GM21526 (cell line): ENCODE results near the gene GNB4.

Experiments used
- ATAC-seq: cut with Tn5 transposase; IDR thresholded peaks from one replicate; pipeline ENCODE4 v1.9.1; 2021; ENCODE audit warnings: moderate library complexity; ENCODE audit not compliant: unreplicated experiment, low FRiP score

The GNB4 gene

DNA sequence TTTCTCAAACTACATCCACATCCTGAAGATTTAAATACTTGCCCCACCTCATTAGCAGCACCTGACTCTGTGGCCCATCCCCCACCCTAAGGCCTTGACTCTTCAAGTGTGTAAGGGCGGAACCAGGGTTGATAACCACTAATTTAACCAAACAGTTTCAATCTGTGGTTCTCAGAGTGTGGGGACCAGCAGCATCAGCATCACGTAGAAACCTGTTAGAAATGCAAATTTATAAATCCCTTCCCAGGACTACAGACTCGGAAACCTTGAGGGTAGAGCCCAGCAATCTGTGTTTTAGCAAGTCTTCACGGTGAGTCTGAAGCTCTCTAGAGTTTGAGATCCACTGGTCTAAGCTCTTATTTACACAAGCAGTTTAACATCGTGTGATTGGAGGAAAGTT is 12.4 kb downstream of the GNB4 start:
- peak; percentile 91 for ATAC-seq

GRCh38 chr3:179436517-179436916 is 14.8 kb downstream of the GNB4 start:
- no peak for ATAC-seq

DNA sequence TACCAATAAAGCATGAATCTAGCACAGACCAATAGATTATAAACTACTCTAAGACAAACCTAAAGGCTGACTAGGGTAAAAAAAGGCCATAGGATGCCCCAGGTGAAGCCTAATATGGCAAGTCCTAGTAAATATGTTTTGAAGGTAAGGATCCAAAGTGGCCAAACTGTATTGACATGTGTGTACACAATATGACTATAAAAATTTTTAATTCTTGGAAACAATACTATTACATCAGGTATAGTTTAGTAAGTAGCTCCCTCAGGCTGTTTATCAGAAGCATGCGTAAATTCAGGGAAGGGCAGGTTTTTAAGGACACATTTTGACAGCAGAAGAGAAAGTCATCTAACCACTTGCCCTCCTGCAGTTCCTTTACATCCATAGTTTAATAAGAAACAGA is 18.8 kb downstream of the GNB4 start:
- ATAC-seq = peak; percentile 9

DNA sequence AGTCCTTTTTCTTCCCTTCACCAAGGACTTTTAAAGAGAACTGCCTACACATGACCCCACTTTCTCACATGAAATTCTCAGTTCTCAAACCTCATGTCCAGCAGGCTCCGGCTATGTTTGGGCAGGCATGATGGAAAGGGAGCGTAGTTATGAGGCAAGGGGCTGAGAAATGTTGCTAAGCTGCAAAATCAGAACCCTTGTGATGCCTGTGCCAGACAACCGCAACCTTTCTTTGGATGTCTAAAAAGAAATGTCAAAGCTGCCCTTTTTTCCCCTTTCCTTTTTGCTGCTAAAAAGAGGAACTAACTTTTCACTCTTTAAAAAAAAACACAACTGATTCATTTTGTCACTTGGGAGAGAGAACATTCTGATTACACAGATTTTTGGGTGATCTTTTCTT is 19.2 kb downstream of the GNB4 start:
- peak; percentile 60 for ATAC-seq

- ATAC-seq = no peak
These were observed 20.9 kb downstream of the GNB4 start for GRCh38 chr3:179430277-179430870.

DNA sequence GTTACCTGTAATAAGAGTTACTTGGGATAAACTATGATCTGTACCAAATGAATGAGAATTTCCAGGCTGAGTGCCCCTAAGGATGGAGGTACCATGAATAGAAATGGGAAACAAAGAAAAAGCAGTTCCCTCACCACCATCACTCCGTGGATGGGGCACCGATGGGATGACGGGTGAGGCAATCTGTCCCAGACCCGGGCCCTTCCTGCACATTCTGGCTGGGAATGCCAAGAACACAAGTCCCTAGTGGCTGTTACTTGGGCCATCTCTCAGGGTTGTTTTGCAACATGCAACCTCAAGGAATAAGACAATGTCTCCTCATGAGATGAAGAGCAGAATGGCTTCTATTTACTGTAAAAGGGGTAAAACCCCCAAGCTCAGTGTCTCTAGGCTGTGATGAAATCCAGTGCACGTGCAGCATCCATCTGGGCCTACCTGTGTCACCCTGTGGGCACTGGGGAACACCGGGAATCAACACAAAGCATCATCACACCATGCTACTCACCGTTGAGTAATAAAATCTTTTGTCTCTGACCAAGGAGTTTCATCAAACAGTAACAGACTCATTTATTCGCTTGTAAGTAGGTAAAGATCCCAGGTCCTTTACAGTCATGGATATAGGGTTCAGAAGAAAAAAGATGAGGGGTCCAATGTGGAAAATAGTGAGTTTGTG is 22.3 kb downstream of the GNB4 start:
- no peak for ATAC-seq

DNA sequence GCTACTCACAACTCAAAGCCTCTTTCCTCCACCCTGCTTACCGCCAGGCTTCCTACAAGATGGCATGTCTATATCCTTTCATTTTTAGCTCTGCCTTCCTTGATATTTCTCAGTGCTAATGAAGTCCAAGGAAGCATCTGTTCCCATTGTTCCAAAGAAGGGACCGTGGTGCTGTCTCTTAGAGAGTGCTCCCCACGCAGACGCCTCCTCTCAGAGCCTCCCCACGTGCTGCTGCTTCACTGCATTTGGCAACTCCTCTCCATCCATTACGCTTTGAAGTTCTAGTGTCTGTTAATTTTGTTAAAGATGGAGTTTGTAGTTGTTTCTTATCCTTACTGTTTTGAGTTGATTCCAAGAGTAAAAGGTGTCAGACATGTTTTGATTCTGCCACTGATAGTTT is 26.2 kb downstream of the GNB4 start:
- no peak for ATAC-seq

- ATAC-seq = no peak
These were observed 29.8 kb downstream of the GNB4 start for GRCh38 chr3:179421500-179421899.

- ATAC-seq = no peak
These were observed 32.7 kb downstream of the GNB4 start for GRCh38 chr3:179418610-179419009.

- ATAC-seq = no peak
These were observed 34.6 kb downstream of the GNB4 start for GRCh38 chr3:179416681-179417080.

- ATAC-seq = no peak
These were observed 35.9 kb downstream of the GNB4 start for GRCh38 chr3:179415377-179415776.

- ATAC-seq = no peak
These were observed 36.5 kb downstream of the GNB4 start for GRCh38 chr3:179414804-179415203.

DNA sequence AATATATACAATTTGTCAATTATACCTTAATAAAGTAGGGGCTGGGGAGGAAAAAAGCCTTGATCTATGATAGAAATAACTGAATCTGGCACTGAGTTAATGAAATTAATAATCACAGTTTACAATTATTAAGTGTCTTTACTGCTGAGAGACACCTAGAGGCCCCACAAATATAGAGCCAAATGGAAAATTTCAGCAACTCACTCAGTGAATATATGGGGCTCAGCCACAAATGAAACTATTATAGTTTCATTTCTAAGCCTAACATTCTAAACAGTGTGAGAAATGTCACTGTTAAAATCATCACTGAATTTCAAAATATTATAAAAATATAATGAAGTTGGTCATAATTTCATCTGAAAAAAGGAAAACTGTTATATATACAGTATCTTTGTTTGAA is 40.3 kb downstream of the GNB4 start:
- no peak for ATAC-seq

DNA sequence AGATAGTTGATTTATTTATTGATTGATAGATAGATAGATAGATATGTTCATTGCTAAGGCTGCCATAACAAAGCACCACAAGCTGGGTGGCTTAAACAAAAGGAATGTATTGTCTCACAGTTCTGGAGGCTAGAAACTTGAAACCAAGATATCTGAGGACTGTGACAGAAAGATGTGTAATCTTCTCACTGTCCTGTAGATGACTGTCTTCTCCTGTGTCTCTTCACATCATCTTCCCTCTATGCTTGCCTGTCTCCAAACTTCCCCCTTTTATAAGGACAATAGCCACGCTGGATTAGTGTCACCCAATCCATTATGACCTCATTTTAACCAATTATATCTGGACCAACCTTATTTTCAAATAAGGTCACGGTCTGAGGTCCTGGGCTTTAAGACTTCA is 40.9 kb downstream of the GNB4 start:
- ATAC-seq = no peak

GRCh38 chr3:179404307-179404706 is 47.0 kb downstream of the GNB4 start:
- no peak for ATAC-seq

GRCh38 chr3:179402963-179403362 is 48.3 kb downstream of the GNB4 start:
- ATAC-seq = no peak

DNA sequence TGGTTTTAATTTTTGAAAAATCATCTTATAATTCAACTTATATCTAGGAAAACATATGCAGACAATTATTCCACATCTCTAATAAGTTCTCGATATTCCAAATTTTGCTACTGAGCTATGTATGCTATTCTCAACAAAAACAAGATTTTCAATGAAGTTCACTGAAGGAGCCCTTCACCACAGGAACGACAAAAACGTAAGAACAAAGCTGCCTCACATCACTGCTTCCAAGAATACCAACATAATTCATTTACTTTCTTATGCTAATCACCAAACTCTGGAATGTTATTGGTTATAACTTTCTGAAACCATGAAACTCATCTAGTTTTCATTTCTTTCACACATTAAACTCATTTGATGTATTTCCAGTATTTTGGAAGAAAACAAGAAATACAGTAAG is 49.7 kb downstream of the GNB4 start:
- ATAC-seq = no peak

DNA sequence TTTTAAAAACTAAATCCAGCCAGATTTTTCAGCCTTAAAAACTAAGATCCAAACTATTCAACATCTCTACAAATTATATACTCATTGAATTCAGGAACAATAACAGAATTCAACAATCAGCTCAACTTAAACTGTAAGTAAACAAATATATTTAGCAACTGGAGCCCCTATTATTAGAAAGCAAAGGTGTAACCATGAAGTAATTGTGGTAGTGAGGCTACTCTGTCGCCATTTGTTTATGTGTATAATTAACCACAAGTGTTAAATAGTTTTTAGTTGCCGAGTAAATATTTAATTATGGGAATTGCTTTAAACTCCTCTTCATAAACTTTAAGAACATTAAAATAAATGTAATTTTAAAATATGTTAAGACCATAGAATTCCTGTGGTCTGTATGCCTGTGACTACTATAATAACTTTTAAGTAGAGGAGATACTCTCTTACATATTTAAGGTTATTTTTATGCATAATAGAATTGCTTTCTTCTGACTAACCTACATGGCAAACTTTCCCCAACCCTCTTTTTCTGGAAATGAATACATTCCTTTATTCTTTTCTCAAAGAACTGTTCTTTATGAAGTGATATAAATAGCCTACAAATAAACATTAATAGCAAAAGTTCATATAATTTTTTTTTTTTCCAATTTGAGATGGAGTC is 52.6 kb downstream of the GNB4 start:
- no peak for ATAC-seq

GRCh38 chr3:179391906-179392305 is 59.4 kb downstream of the GNB4 start:
- no peak for ATAC-seq

GRCh38 chr3:179376474-179376873 is 74.8 kb downstream of the GNB4 start:
- ATAC-seq = no peak

DNA sequence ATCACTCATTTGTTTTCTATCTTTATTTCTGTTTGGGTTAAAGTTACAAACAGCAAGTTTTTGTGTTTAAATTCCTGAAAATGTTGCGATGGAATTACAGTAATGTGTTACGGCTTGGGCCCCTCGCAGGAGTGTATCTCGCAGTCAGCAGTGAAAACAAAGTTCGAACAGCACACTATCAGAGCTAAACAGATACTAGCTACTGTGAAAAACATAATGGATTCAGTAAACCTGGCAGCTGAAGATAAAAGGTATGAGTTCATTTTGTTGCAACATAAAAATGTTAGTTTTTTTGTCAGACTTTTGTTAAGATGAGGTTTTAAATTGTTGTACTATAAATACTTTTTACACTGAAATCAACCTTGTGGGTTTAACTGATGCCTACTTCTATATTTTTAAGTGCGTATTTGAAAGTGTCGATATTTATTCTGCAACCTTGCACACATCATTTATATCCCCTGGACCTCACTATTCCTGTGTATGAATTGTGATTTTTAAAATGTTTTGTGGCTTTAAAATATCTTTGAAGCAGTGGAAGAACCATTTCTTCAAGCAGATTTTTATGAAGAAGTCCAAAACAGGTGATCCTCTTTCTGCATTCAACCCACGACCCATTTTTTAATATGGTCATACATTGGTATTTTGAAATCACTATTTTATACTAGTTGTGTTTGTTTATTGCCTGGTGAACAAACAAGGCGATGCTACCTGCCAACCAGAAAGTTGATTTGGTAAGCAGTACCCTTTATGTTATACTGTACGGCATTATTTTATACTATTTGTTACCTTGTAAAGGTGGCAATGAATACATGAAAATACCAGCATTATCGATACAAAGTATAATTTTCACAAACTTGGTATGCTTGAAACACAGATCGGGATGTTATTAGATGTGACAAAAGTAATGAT is 75.9 kb downstream of the GNB4 start:
- no peak for ATAC-seq
